GM21529 (cell line): ENCODE results near the gene CDKN2B-AS1.
"Not testable (repeated sequence)": the region's sequence is repeated elsewhere in the genome, so short reads cannot be mapped to it uniquely, and the experiment has no call there.

ENCODE experiments used
- ATAC-seq: cut with Tn5 transposase; IDR thresholded peaks from one replicate; pipeline ENCODE4 v1.9.1; 2021; ENCODE audit not compliant: unreplicated experiment

The CDKN2B-AS1 gene

GRCh38 chr9:22043928-22044327 is 49.3 kb downstream of the CDKN2B-AS1 start:
- no peak for ATAC-seq

- ATAC-seq = no peak
Observed at GRCh38 chr9:22044583-22044982, 50.0 kb downstream of the CDKN2B-AS1 start.

- ATAC-seq = no peak
Observed at GRCh38 chr9:22045423-22045822, 50.8 kb downstream of the CDKN2B-AS1 start.

GRCh38 chr9:22046243-22046885 is 51.8 kb downstream of the CDKN2B-AS1 start:
- no peak for ATAC-seq

GRCh38 chr9:22047596-22047995 is 53.0 kb downstream of the CDKN2B-AS1 start:
- no peak for ATAC-seq

- ATAC-seq = no peak
Observed at GRCh38 chr9:22049411-22049810, 54.8 kb downstream of the CDKN2B-AS1 start.

GRCh38 chr9:22050924-22051323 is 56.3 kb downstream of the CDKN2B-AS1 start:
- peak; percentile 76 for ATAC-seq

- ATAC-seq = no peak
Observed at GRCh38 chr9:22052376-22052945, 57.9 kb downstream of the CDKN2B-AS1 start.

- no peak for ATAC-seq
Observed at GRCh38 chr9:22053178-22053577, 58.6 kb downstream of the CDKN2B-AS1 start.

GRCh38 chr9:22054076-22054475 is 59.5 kb downstream of the CDKN2B-AS1 start:
- ATAC-seq = no peak

- ATAC-seq = no peak
Observed at GRCh38 chr9:22054529-22054928, 59.9 kb downstream of the CDKN2B-AS1 start.

- ATAC-seq = no peak
Observed at GRCh38 chr9:22055090-22055489, 60.5 kb downstream of the CDKN2B-AS1 start.

- ATAC-seq = no peak
Observed at GRCh38 chr9:22056402-22056801, 61.8 kb downstream of the CDKN2B-AS1 start.

- ATAC-seq = not testable (repeated sequence)
Observed at GRCh38 chr9:22057972-22058371, 63.4 kb downstream of the CDKN2B-AS1 start.

- ATAC-seq = no peak
Observed at GRCh38 chr9:22060831-22061383, 66.3 kb downstream of the CDKN2B-AS1 start.

GRCh38 chr9:22064957-22065356 is 70.4 kb downstream of the CDKN2B-AS1 start:
- ATAC-seq = no peak

- ATAC-seq = no peak
Observed at GRCh38 chr9:22065431-22066200, 71.0 kb downstream of the CDKN2B-AS1 start.

- no peak for ATAC-seq
Observed at GRCh38 chr9:22067196-22067595, 72.6 kb downstream of the CDKN2B-AS1 start.

GRCh38 chr9:22068369-22068768 is 73.8 kb downstream of the CDKN2B-AS1 start:
- ATAC-seq = no peak

- no peak for ATAC-seq
Observed at GRCh38 chr9:22073349-22073748, 78.8 kb downstream of the CDKN2B-AS1 start.

GRCh38 chr9:22078081-22078480 is 83.5 kb downstream of the CDKN2B-AS1 start:
- ATAC-seq = no peak

- ATAC-seq = peak; percentile 87
Observed at GRCh38 chr9:22079873-22080341, 85.3 kb downstream of the CDKN2B-AS1 start.
